ENCODE data around the gene PCDH9.

PCDH9 gene

GRCh38 chr13:66461021-66461420 is 769.1 kb downstream of the PCDH9 start:
- no peak for DNase-seq (ENCODE audit: low spot score)

DNA sequence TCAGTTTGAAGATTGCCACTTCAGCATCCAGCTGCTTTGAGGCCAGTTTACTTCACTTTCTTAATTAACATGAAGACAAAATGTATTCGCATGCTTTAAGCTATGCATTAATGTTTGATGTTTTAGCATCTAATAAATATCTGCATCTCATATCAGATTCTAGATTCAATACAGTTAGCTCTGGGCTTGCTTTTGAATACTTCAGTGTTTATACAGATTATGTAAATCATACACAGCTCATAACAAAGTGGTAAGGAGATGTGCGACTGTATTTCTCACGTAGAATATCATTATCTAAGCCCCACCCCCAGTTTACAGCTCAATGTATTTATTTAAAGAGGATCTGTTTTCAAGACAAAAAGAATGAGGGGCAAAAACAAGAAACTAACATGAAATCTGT is 770.5 kb downstream of the PCDH9 start:
- no peak for DNase-seq (ENCODE audit: low spot score)

- DNase-seq (ENCODE audit: low spot score) = no peak
Measured at GRCh38 chr13:66459143-66459542, 771.0 kb downstream of the PCDH9 start.

DNA sequence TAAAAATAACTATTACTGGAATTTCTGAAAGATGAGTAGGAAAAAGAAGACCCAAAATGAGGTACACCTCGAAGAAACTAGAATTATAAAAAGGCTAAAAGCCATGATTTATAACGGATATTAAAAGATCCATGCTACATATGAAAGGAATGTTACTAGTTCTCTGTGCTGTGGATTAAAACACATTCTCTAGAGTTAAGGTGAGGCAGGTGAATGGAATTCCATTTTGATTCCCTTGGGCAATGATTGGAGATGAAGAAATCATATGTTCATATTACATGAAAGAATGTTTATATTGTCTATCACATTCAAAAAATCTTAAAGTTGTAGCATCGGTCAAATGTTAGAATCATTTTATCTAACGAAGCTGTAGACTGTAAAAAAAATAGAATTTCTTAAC is 783.7 kb downstream of the PCDH9 start:
- no peak for DNase-seq (ENCODE audit: low spot score)

DNA sequence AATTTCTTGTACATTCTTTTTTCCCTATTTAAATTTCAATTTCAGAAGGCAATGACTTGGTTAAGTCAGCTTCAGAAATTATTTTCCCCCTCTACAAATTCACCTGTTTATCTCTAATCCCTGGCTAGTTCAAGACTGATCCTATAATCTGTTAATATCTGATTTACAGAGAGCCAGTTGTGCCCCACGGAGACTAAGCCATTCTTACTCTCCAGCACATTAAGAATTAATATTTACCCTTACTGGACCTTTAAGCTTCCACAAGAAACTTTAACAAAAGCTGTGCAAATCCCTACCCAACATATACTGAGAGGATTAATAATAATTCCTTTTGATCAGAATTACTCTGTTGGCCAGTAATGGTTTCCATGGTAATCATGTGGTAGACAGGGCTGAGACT is 786.2 kb downstream of the PCDH9 start:
- DNase-seq (ENCODE audit: low spot score) = no peak

DNA sequence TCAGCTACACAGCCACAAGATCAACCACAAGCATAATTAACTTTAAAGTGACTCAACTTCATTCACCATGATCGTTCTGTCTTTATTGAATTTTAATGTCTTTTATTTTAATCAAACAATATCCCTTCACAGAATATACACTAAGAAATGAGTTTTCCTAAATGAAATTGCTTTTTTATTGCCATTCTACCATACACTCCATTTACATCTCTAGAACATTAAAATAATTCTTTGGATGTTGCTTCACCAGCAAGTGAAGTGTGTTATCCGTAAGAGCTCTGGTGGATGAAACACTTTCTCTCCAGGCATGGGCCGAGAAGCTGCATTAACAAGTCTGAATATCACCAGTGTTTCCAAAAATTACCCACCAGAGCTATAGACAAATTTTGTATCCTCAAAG is 789.2 kb downstream of the PCDH9 start:
- DNase-seq (ENCODE audit: low spot score) = no peak

- no peak for DNase-seq (ENCODE audit: low spot score)
Measured at GRCh38 chr13:66430728-66431127, 799.4 kb downstream of the PCDH9 start.

DNA sequence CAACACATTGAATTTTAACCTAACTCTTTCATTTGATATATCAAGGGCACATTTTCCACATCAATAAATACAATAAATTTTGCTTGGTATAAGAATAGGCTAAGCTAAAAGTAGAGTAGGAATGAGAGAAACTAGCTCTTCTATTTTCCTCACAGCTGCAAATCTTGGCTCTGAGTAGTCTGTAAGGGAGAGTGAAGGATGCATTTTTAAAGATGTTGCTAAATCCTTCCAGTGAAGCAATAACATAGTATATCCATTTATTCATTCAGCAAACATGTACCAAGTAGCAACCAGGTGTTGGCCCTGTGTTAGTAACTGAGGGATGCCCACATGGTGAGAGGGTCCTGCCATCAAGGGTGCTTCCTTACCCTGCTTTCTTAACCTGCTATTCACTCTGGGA is 799.9 kb downstream of the PCDH9 start:
- no peak for DNase-seq (ENCODE audit: low spot score)

GRCh38 chr13:66429156-66429555 is 801.0 kb downstream of the PCDH9 start:
- no peak for DNase-seq (ENCODE audit: low spot score)

DNA sequence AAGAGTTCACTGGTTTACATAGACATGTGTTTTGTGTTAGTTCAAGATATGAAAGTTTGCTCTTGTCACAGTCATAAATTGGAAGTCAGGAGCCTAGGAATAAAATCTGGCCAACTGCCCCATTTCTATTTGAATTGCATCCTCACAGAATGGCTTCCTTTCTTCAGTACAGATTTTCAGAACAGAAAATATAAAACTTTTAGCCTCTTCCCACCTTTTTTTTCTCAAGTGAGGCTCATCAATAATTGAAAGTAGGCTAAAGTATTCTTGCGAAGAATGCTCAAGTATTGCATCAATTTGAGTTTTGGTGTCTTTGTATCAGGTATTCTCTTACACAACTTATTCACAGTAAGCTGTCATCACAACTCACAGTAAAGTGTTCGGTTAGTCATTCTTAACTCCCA is 802.7 kb downstream of the PCDH9 start:
- DNase-seq (ENCODE audit: low spot score) = no peak

DNA sequence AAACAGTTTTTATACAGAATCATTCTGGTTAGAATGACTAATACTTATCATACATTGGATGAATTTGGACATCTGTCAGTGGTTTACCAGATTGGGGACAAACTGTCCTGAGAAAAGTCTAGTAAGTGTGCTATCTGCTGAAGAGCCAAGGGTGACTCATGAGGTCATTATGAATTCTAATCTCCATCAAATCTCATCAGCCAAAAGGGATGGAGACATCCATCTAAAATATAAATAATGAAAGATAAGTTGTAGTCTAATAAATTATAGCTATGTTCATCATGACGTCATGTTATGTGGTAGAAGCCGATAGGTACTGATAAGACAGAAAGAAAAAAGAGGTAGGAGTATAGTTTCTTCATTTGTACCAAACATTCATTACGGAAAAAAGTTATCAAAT is 804.4 kb downstream of the PCDH9 start:
- no peak for DNase-seq (ENCODE audit: low spot score)

DNA sequence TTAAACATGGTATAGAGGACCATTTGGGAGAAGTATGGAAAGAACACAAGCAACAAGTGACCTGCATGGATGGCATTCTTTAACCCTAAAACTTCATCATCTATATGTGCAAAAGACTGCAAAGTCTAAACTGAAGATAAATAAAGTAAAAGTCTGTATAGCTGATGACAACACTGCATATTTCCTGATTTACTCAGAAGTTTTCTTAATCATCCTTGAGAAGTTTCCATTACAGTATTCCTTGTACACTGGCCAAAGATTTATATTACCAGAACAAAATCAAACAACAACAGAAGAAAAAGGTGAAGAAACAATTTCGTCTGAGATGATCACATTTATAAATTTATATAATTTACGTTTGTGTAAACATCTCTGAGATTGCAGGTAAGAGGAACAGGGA is 805.7 kb downstream of the PCDH9 start:
- DNase-seq (ENCODE audit: low spot score) = no peak

GRCh38 chr13:66415444-66415843 is 814.7 kb downstream of the PCDH9 start:
- DNase-seq (ENCODE audit: low spot score) = no peak

GRCh38 chr13:66414066-66414800 is 815.9 kb downstream of the PCDH9 start:
- no peak for DNase-seq (ENCODE audit: low spot score)

DNA sequence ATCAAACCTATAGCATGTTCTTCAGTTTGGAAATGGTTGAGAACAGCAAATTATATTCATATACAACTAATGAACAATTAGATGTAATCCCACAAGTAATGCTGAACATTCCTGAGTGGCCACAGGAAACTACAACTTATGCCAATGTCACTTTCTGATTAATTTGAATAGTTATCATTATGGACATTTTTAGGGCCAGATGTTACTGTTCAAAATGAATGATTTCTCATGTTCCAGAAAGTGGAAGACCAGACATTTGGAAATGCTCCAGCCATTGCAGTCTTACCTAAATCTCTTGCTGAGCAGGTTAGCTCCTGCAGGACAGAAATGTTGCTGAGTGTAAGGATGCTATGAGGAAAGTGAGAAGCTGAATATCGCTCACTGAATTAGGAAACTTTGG is 819.8 kb downstream of the PCDH9 start:
- DNase-seq (ENCODE audit: low spot score) = no peak

DNA sequence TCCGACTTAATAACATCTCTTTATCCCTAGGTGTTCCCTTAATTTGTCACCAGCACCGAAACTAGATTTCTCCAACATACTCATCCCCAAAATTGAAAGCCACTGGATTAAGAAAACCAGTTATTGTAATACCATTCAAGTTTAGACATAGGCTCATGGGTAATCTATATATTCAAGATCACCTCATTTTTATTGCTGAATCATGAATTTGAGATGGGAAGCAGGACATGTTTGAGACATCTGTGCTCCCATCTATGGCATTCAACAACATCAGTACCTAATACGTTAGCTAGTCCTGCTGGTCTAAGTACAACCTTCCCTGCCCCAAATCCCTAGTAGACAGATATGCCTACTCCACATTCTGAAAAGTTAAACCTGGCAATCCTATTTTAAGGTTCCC is 820.6 kb downstream of the PCDH9 start:
- DNase-seq (ENCODE audit: low spot score) = no peak

DNA sequence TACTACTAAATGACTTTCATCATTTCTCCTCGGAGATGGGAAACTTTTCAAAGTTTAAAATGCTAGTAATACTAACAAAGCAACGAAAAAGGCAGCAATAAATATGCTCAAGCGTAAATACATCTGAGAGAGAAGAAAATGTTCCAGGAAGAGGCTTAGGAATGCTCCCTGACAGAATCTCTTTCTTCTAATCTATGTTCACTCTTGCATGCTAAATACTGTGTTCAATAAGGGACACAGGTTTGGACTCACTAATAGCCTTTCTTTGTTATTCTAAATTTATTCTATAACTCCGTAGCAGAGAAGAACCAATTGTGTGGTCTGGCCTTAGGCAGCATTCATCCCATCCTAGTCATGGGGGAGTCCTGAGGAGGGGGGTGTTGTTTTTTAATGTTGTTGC is 823.0 kb downstream of the PCDH9 start:
- DNase-seq (ENCODE audit: low spot score) = no peak

DNA sequence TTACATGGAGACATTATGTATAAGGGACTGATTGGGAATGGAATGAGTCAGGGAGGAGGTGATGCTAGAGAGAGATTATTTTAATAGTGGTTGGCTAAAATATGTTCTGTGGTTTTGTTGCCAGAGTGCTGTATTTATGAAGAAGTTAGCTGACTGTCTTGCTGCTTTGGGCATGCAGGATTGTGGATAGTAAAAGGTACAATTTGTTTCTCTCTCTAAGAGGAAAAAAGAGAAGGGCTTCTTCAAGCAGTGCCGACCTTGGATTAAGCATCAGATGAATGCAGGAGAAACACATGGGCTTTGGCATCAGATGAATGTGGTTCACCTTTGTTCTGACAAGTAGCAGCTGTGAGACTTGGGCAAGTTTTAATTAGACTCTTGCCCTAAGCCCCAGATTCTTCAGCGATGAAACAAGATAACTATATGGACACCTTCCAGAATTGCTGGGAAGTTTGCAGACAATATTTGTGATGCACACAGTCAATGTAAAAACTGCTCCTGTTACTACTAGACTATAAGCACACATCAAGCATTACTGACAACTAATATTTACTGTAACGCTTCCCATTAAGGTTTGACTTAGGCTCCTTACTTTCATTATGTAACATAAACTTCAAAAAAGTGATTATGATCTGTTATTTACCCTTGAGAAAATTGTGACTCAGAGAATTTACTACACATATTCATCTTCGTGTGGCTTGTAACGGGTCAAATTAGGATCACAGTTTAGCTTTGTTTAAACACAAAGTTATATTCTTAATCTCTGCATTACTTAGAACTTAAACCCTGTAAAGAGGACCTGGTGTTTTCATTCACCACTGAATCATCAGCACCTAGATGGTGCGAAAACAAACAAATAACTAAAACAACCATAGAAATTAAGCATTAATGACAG is 824.0 kb downstream of the PCDH9 start:
- DNase-seq (ENCODE audit: low spot score) = no peak

DNA sequence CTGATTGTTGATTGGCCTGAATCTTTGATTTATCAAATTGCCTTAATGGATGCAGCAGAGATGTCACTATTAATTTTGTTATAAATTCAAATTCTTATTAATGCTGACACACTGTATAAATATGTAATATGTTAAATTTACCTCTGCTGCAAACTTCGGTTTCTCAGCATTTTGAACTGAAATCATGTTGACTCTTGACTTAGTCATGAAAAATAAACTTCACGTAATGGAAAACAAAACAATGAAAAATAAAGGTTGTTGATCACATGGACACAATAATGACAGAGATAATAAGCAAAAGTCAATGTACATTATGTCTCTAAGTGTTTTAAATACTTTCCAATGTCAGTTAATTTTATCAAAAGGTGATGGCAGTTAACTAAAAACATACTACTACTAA is 827.6 kb downstream of the PCDH9 start:
- no peak for DNase-seq (ENCODE audit: low spot score)

DNA sequence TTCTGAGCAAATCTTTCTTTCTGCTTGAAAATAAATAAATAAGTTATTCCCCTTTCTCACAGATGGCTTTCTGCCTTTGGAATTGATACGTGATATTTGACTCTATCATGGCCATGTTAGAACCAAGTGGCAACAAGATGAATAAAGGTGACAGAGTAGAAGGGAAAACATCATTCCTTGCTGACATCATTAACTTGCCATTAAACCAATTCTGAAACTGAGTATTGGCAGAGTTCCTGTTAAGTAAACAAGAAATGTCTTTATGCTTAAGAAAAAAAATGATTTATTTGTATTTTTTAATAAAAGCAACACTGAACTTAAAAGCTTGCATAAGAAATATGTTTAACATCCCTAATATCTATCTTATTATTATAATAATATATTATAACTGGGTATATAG is 828.1 kb downstream of the PCDH9 start:
- no peak for DNase-seq (ENCODE audit: low spot score)

GRCh38 chr13:66400292-66400691 is 829.8 kb downstream of the PCDH9 start:
- DNase-seq (ENCODE audit: low spot score) = no peak

DNA sequence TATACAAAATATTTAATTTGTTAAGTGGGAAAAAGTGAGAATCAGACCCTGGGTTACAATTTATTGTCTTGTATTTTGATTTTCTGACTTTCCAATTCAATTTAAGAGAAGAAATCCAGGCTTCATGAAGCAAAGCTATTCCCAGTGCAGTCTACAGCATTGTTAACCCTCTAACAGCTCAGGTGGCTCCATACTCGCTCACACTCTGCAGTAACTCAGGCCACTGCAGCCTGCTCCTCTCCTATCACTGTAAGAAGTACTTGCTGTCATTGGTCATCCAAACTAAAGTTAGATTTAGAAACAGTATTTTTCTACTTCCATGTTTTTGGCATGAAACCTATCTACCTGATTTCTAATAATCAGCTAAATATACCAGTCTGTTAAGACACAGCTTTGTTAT is 830.3 kb downstream of the PCDH9 start:
- DNase-seq (ENCODE audit: low spot score) = no peak

DNA sequence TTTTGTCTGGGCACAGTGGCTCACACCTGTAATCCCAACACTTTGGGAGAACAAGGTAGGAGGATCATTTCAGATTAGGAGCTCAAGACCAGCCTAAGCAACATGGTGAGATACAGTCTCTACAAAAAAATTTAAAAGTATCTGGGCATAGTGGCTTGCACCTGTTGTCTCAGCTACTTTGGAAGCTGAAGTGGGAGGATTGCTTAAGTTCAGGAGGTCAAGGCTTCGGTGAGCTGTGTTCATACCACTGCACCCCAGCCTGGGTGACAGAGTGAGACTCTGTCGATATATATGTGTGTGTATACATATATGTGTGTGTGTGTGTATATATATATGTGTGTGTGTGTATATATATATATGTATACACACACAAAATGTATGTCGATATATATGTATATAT is 833.0 kb downstream of the PCDH9 start:
- DNase-seq (ENCODE audit: low spot score) = no peak

DNA sequence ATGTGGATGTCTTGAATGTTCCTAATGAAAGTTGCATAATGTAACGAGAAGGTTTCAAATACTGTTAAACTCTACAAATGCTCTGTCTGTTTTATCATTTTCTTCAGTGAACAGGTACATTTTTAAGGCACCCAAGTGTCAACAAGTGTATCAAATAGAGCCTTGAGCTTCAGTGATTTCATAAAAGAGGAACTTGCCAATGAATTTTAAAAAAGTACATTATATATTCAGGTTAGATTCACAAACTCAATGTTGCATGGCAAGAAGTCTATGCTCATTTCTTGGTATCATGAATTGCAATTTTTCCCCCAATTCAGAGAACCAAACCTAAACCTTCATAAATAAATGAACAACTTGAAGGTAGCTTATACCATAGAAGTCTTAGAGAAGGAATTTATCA is 838.8 kb downstream of the PCDH9 start:
- no peak for DNase-seq (ENCODE audit: low spot score)

Measured in CD4-positive, alpha-beta T cell treated with Interleukin-15 for 4 hours (primary cell).